ENCODE measurements around the gene PCED1A. TPM values are rescaled to one million over a fixed set of nuclear protein-coding genes. Genes with fewer than 3 reads are reported as not detected.

The PCED1A gene
- total and polyA plus RNA-seq, 2 of the 8 experiments (the other 6 are each of a cell fraction or from before 2014, with no cell fraction given) = 13.4 to 18.9 TPM

DNA sequence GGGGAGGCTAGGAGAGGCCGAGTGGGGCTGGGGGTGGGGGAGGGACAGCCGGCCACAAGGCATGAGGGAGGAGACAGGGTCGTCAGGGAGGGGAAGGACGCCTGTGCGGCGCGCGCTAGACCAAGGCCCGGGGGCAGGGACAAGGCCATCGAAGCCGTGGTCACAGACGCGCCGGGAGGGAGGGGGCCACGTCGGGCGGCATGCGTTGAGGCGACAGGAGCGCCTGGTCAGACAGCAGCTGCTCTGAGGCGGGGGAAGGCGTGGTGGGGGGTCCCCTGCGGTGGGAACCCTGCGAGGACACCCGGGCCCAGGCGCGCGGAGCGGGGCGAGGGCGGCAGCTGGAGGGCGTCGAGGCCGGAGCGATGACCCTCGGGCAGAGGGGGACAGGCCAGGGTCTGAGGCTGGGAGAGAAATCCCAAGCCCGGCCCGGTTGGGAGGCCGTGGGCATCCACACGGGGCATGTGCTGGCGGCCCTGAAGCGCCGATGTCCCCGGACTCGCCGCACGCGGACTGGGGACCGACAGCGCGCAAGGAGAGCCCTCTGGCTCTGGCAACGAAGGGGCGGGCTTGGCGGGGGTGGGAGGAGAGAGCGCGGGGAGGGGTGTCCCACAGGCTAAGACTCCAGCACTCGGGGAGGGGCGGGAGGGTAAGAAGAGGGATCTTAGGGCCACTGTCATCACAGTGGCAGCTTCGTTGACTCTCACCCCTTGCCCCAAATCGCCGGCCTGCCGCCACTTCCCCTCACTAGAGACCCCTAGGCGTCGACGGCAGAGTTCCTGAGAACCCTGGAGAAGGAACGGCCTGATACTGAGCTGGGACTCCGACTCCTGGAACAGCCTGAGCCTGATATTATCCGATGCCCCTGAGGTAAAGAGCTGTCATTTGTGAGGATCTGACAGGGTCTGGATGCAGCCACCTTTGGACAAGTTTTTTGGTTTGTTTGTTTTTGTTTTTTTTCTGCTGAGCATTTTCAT lies 19.3 kb downstream of the PCED1A start (continued):
- TF ChIP-seq, protein P1, sequence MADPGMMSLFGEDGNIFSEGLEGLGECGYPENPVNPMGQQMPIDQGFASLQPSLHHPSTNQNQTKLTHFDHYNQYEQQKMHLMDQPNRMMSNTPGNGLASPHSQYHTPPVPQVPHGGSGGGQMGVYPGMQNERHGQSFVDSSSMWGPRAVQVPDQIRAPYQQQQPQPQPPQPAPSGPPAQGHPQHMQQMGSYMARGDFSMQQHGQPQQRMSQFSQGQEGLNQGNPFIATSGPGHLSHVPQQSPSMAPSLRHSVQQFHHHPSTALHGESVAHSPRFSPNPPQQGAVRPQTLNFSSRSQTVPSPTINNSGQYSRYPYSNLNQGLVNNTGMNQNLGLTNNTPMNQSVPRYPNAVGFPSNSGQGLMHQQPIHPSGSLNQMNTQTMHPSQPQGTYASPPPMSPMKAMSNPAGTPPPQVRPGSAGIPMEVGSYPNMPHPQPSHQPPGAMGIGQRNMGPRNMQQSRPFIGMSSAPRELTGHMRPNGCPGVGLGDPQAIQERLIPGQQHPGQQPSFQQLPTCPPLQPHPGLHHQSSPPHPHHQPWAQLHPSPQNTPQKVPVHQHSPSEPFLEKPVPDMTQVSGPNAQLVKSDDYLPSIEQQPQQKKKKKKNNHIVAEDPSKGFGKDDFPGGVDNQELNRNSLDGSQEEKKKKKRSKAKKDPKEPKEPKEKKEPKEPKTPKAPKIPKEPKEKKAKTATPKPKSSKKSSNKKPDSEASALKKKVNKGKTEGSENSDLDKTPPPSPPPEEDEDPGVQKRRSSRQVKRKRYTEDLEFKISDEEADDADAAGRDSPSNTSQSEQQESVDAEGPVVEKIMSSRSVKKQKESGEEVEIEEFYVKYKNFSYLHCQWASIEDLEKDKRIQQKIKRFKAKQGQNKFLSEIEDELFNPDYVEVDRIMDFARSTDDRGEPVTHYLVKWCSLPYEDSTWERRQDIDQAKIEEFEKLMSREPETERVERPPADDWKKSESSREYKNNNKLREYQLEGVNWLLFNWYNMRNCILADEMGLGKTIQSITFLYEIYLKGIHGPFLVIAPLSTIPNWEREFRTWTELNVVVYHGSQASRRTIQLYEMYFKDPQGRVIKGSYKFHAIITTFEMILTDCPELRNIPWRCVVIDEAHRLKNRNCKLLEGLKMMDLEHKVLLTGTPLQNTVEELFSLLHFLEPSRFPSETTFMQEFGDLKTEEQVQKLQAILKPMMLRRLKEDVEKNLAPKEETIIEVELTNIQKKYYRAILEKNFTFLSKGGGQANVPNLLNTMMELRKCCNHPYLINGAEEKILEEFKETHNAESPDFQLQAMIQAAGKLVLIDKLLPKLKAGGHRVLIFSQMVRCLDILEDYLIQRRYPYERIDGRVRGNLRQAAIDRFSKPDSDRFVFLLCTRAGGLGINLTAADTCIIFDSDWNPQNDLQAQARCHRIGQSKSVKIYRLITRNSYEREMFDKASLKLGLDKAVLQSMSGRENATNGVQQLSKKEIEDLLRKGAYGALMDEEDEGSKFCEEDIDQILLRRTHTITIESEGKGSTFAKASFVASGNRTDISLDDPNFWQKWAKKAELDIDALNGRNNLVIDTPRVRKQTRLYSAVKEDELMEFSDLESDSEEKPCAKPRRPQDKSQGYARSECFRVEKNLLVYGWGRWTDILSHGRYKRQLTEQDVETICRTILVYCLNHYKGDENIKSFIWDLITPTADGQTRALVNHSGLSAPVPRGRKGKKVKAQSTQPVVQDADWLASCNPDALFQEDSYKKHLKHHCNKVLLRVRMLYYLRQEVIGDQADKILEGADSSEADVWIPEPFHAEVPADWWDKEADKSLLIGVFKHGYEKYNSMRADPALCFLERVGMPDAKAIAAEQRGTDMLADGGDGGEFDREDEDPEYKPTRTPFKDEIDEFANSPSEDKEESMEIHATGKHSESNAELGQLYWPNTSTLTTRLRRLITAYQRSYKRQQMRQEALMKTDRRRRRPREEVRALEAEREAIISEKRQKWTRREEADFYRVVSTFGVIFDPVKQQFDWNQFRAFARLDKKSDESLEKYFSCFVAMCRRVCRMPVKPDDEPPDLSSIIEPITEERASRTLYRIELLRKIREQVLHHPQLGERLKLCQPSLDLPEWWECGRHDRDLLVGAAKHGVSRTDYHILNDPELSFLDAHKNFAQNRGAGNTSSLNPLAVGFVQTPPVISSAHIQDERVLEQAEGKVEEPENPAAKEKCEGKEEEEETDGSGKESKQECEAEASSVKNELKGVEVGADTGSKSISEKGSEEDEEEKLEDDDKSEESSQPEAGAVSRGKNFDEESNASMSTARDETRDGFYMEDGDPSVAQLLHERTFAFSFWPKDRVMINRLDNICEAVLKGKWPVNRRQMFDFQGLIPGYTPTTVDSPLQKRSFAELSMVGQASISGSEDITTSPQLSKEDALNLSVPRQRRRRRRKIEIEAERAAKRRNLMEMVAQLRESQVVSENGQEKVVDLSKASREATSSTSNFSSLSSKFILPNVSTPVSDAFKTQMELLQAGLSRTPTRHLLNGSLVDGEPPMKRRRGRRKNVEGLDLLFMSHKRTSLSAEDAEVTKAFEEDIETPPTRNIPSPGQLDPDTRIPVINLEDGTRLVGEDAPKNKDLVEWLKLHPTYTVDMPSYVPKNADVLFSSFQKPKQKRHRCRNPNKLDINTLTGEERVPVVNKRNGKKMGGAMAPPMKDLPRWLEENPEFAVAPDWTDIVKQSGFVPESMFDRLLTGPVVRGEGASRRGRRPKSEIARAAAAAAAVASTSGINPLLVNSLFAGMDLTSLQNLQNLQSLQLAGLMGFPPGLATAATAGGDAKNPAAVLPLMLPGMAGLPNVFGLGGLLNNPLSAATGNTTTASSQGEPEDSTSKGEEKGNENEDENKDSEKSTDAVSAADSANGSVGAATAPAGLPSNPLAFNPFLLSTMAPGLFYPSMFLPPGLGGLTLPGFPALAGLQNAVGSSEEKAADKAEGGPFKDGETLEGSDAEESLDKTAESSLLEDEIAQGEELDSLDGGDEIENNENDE (IDR thresholded peaks at IDR 0.05; ENCODE audit: insufficient replicate concordance, low read length) = no peak

Data from H1 (cell line).